ENCODE results near the gene OR2AG2. TPM values are rescaled to one million over a fixed set of nuclear protein-coding genes. Genes with fewer than 3 reads are reported as not detected.

OR2AG2 gene
- total and polyA plus RNA-seq, 2 donors (not counting 1 experiment from before 2014, with no cell fraction given): 0.27 TPM; not detected in 1

- Mint-ChIP-seq H3K4me3 (no peak overlapping the region), H3K27me3 (peaks cover 10% of the 10 kb centered on the region), H3K9me3 (ENCODE audit: insufficient read depth) (peaks cover 2% of the 10 kb centered on the region), H3K27ac (no peak overlapping the region), H3K4me1 (no peaks in the 10 kb centered on the region)
- Histone ChIP-seq H3K4me1 (ENCODE audit: control insufficient read depth in 2 of 2, insufficient read depth in 2 of 2, low read length in 2 of 2) (no peaks in the 10 kb centered on the region), H3K79me2 (ENCODE audit: control insufficient read depth, insufficient read depth, low read length) (no peaks in the 10 kb centered on the region), H3K4me3 (ENCODE audit: control extremely low read depth in 1 of 5, extremely low read depth in 1 of 5, insufficient read depth in 1 of 5, low read depth in 2 of 5, low read length in 4 of 5) (no peak overlapping the region), H3K36me3 (replicated peaks in 1 of 2; ENCODE audit: control extremely low read depth in 1 of 2, control insufficient read depth in 1 of 2, extremely low read depth in 1 of 2, insufficient read depth in 2 of 2, low read length in 1 of 2) (no peaks in the 10 kb centered on the region), H4K20me1 (ENCODE audit: control insufficient read depth, insufficient read depth, low read length, poor library complexity, severe bottlenecking) (no peaks in the 10 kb centered on the region), H2AFZ (ENCODE audit: insufficient read depth, low read depth, low read length, poor library complexity, severe bottlenecking) (no peak overlapping the region), H3K27ac (ENCODE audit: low read length in 2 of 2) (no peak overlapping the region), H3K9me3 (ENCODE audit: control extremely low read depth in 1 of 3, control insufficient read depth in 2 of 3, insufficient read depth in 1 of 3, low read length in 2 of 3) (peaks cover 0 to 14% (median 0%) of the 10 kb centered on the region in 3 donors), H3K4me2 (replicated peaks; ENCODE audit: low read depth, low read length, poor library complexity, severe bottlenecking) (no peak overlapping the region), H3K27me3 (replicated peaks in 1 of 4; ENCODE audit: control extremely low read depth in 1 of 4, control insufficient read depth in 3 of 4, insufficient read depth in 4 of 4, low read length in 3 of 4) (peaks cover 0 to 7% (median 3%) of the 10 kb centered on the region in 4 experiments), H3K9ac (ENCODE audit: low read length) (no peak overlapping the region)
- ChIA-PET CTCF (no interaction called here), POLR2A (no interaction called here)
- 100% methylated on average over 1 of the region's 1 CpG for WGBS (ENCODE audit: insufficient coverage)
- ATAC-seq (ENCODE audit: low read depth) (no peak), DNase-seq (no peak)
- TF ChIP-seq CTCF (IDR thresholded peaks at IDR 0.05) (no peak), EZH2 (IDR thresholded peaks at IDR 0.05; ENCODE audit: borderline replicate concordance, insufficient read depth, low read depth, low read length, poor library complexity, severe bottlenecking) (no peak)
- intact Hi-C loops (cut with micrococcal nuclease): no loop called here
These were observed 45.9 kb upstream of the OR2AG2 start for GRCh38 chr11:6817694-6818093.

- DNase-seq: no peak
- intact Hi-C loops (cut with micrococcal nuclease): no loop called here
These were observed 41.9 kb upstream of the OR2AG2 start for GRCh38 chr11:6813656-6814055.

More at GRCh38 chr11:6813656-6814055, 41.9 kb upstream of the OR2AG2 start:
- CTCF ChIA-PET: interaction anchor here (1.3 kb wide), 1 partner anchor 48 kb away, joined by 4 read pairs; no protein-coding TSS in a partner anchor
- no peak overlapping the region for H3K27ac ChIP-seq (ENCODE audit: low read length in 2 of 2)
- WGBS (ENCODE audit: insufficient coverage): 86% methylated on average over 2 of the region's 2 CpGs
- Mint-ChIP-seq H3K27me3 (peaks cover 24% of the 10 kb centered on the region), H3K4me1 (peaks cover 2% of the 10 kb centered on the region), H3K27ac (no peak overlapping the region), H3K9me3 (ENCODE audit: insufficient read depth) (no peaks in the 10 kb centered on the region), H3K4me3 (no peak overlapping the region)
- no peaks in the 10 kb centered on the region for H3K79me2 ChIP-seq (ENCODE audit: control insufficient read depth, insufficient read depth, low read length)
- TF ChIP-seq EZH2 (IDR thresholded peaks at IDR 0.05; ENCODE audit: borderline replicate concordance, insufficient read depth, low read depth, low read length, poor library complexity, severe bottlenecking) (no peak), CTCF (IDR thresholded peaks at IDR 0.05) (no peak)
- H2AFZ ChIP-seq (ENCODE audit: insufficient read depth, low read depth, low read length, poor library complexity, severe bottlenecking): no peak overlapping the region
- H3K4me2 ChIP-seq (replicated peaks; ENCODE audit: low read depth, low read length, poor library complexity, severe bottlenecking): no peak overlapping the region
- peaks cover 0 to 8% (median 0%) of the 10 kb centered on the region in 3 donors for H3K9me3 ChIP-seq (ENCODE audit: control extremely low read depth in 1 of 3, control insufficient read depth in 2 of 3, insufficient read depth in 1 of 3, low read length in 2 of 3)
- no peaks in the 10 kb centered on the region for H3K36me3 ChIP-seq (replicated peaks in 1 of 2; ENCODE audit: control extremely low read depth in 1 of 2, control insufficient read depth in 1 of 2, extremely low read depth in 1 of 2, insufficient read depth in 2 of 2, low read length in 1 of 2)
- peaks cover 0 to 12% (median 10%) of the 10 kb centered on the region in 4 experiments for H3K27me3 ChIP-seq (replicated peaks in 1 of 4; ENCODE audit: control extremely low read depth in 1 of 4, control insufficient read depth in 3 of 4, insufficient read depth in 4 of 4, low read length in 3 of 4)
- no peak overlapping the region for H3K9ac ChIP-seq (ENCODE audit: low read length)
- no peaks in the 10 kb centered on the region for H3K4me1 ChIP-seq (ENCODE audit: control insufficient read depth in 2 of 2, insufficient read depth in 2 of 2, low read length in 2 of 2)
- no peak for ATAC-seq (ENCODE audit: low read depth)
- H4K20me1 ChIP-seq (ENCODE audit: control insufficient read depth, insufficient read depth, low read length, poor library complexity, severe bottlenecking): no peaks in the 10 kb centered on the region
- H3K4me3 ChIP-seq (ENCODE audit: control extremely low read depth in 1 of 5, extremely low read depth in 1 of 5, insufficient read depth in 1 of 5, low read depth in 2 of 5, low read length in 4 of 5): no peak overlapping the region
- POLR2A ChIA-PET: no interaction called here
